Left lung (tissue), 10 donors: Measurements from ENCODE around the gene PAFAH2. TPM values are rescaled to one million over a fixed set of nuclear protein-coding genes. Genes with fewer than 3 reads are reported as not detected.

Experiments
- ATAC-seq: fragments of 200-7000 bp; cut with Tn5 transposase; one replicate; pipeline ENCODE4 v1.9.1; 2020; ENCODE audit warnings: moderate library complexity
- DNase-seq, 4 donors: peaks; one replicate each; pipeline ENCODE4 v3.0.0-alpha.2; 2013 to 2020
- H3K27ac ChIP-seq, 2 donors: fragments of 200-600 bp; sonication (generic) in 1 of 2; one replicate each; pipeline versions ENCODE4 v1.5.0 to v1.8.0; 2020 to 2021
- H3K27me3 ChIP-seq, 2 donors: fragments of 200-600 bp; sonication (generic) in 1 of 2; one replicate each; pipeline versions ENCODE4 v1.5.0 to v1.8.0; 2020 to 2021
- H3K36me3 ChIP-seq, 2 donors: fragments of 200-600 bp; sonication (generic) in 1 of 2; one replicate each; pipeline versions ENCODE4 v1.5.0 to v1.8.0; 2020 to 2021
- H3K4me1 ChIP-seq, 2 donors: fragments of 200-600 bp; one replicate each; pipeline ENCODE4 v1.8.0; 2021
- H3K4me3 ChIP-seq, 2 donors: fragments of 200-600 bp; sonication (generic) in 1 of 2; one replicate each; pipeline versions ENCODE4 v1.5.0 to v1.8.0; 2020 to 2021; ENCODE audit warnings: mild to moderate bottlenecking in 1 of 2
- H3K9me3 ChIP-seq, 2 donors: fragments of 200-600 bp; sonication (generic) in 1 of 2; one replicate each; pipeline versions ENCODE4 v1.5.0 to v1.8.0; 2020 to 2021
- CTCF ChIP-seq, 2 donors: fragments of 200-600 bp; sonication (generic) in 1 of 2; IDR thresholded peaks; one replicate each; pipeline versions ENCODE4 v1.5.0 to v1.8.0; 2021; ENCODE audit warnings: antibody characterized with exemption in 2 of 2
- intact Hi-C, 2 donors: fragments of 100-400 bp; cut with DNase I; formaldehyde crosslinking; loops; one replicate each; pipeline versions ENCODE4 v1.11.2 to v1.14.2; 2022
- polyA plus RNA-seq, 6 donors: library from polyadenylated mRNA; unstranded; fragments of 120-200 nt; gene quantifications; one replicate each; pipeline ENCODE4 v1.2.1, GENCODE V29; 2013; ENCODE audit not compliant: insufficient read length in 6 of 6
- total RNA-seq, 2 donors: library from RNA; stranded (reverse); fragmentation: NEBNext Ultra II Directional; extraction: Animal tissue kit (Norgen Biotek cat#: 25700); gene quantifications; one replicate each; pipeline ENCODE4 v1.2.1, GENCODE V29; 2021
- donor health status: DM: no; HTN: yes; CAD: no.
- donor health status: DM: no; HTN: no; CAD: no.

Gene PAFAH2
- total and polyA plus RNA-seq, 8 donors, result 11.7 to 25.2 (median 13.5) TPM

- DNase-seq (peak in 3 of 4 donors; percentile 37 to 88 (median 56)), ATAC-seq (peak; percentile 75)
- H3K9me3 ChIP-seq, result no peaks in the 10 kb centered on the region
Observed at GRCh38 chr1:25922056-25922970, 75.5 kb downstream of the PAFAH2 start.

GRCh38 chr1:25918615-25919014 lies 79.2 kb downstream of the PAFAH2 start:
- Histone ChIP-seq H3K9me3 (no peaks in the 10 kb centered on the region), H3K4me3 (no peak overlapping the region), H3K27me3 (peaks cover 0 to 10% of the 10 kb centered on the region in 2 donors), H3K4me1 (peaks cover 0 to 16% of the 10 kb centered on the region in 2 donors), H3K36me3 (no peaks in the 10 kb centered on the region), H3K27ac (no peak overlapping the region)
- no peak for DNase-seq
- intact Hi-C loops, result no loop called here
- no peak for TF ChIP-seq CTCF (IDR thresholded peaks at IDR 0.05)
- ATAC-seq, result no peak

More at GRCh38 chr1:25922056-25922970, 75.5 kb downstream of the PAFAH2 start:
- TF ChIP-seq CTCF (IDR thresholded peaks at IDR 0.05), result no peak
- Histone ChIP-seq H3K36me3 (no peaks in the 10 kb centered on the region), H3K27ac (peak overlapping the region; percentile 71 to 85), H3K4me1 (peaks cover 4 to 26% of the 10 kb centered on the region in 2 donors), H3K4me3 (peak overlapping the region; percentile 35 to 52), H3K27me3 (peaks cover 0 to 10% of the 10 kb centered on the region in 2 donors)
- intact Hi-C loops, result no loop called here

- no peak for TF ChIP-seq CTCF (IDR thresholded peaks at IDR 0.05)
- DNase-seq, result no peak
- no peaks in the 10 kb centered on the region for H3K9me3 ChIP-seq
- peaks cover 0 to 7% of the 10 kb centered on the region in 2 donors for H3K27me3 ChIP-seq
- intact Hi-C loops, result no loop called here
- H3K36me3 ChIP-seq, result no peaks in the 10 kb centered on the region
- no peak overlapping the region for H3K4me3 ChIP-seq
- H3K4me1 ChIP-seq, result peaks cover 0 to 10% of the 10 kb centered on the region in 2 donors
- ATAC-seq, result no peak
- H3K27ac ChIP-seq, result no peak overlapping the region
Observed at GRCh38 chr1:25917996-25918395, 79.9 kb downstream of the PAFAH2 start.

GRCh38 chr1:25916460-25916859 lies 81.4 kb downstream of the PAFAH2 start:
- Histone ChIP-seq H3K9me3 (no peaks in the 10 kb centered on the region), H3K4me1 (no peaks in the 10 kb centered on the region), H3K4me3 (no peak overlapping the region), H3K27me3 (no peaks in the 10 kb centered on the region), H3K27ac (no peak overlapping the region), H3K36me3 (no peaks in the 10 kb centered on the region)
- DNase-seq (no peak), ATAC-seq (no peak)
- no peak for TF ChIP-seq CTCF (IDR thresholded peaks at IDR 0.05)
- intact Hi-C loops, result no loop called here
